IPS-15b (cell line): ENCODE measurements around the gene TIMP1.

Experiments
- H3K27me3 ChIP-seq: one replicate; pipeline ENCODE4 v1.6.1; 2013; ENCODE audit warnings: low read length; ENCODE audit not compliant: control insufficient read depth, insufficient read depth
- H3K36me3 ChIP-seq: one replicate; pipeline ENCODE4 v1.6.1; 2013; ENCODE audit warnings: low read length; ENCODE audit not compliant: control insufficient read depth, insufficient read depth
- H3K4me1 ChIP-seq: one replicate; pipeline ENCODE4 v1.6.1; 2013; ENCODE audit warnings: mild to moderate bottlenecking, low read length; ENCODE audit not compliant: control insufficient read depth, insufficient read depth
- H3K4me3 ChIP-seq: one replicate; pipeline ENCODE4 v1.5.1; 2013; ENCODE audit warnings: low read depth, low read length
- H3K9ac ChIP-seq: one replicate; pipeline ENCODE4 v1.6.1; 2013; ENCODE audit warnings: low read depth, mild to moderate bottlenecking, low read length
- H3K9me3 ChIP-seq: one replicate; pipeline ENCODE4 v1.6.1; 2013; ENCODE audit warnings: mild to moderate bottlenecking, low read length; ENCODE audit not compliant: control insufficient read depth, insufficient read depth

TIMP1 gene

DNA sequence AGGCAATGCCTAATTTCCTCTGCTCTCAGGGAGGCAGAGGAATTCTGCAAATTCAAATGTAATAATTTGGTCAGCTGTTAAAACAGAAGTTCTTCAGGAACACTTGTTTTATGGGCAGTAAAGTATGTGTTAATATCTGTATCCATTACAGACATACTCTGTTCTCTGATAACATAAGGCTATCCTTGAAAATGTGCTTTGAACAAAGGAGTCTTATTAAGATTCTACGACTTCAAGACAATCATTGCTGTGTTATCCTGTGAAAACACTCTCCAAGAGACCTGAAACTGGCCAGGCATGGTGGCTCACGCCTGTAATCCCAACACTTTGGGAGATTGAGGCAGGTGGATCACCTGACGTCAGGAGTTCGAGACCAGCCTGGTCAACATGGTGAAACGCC lies 49.4 kb downstream of the TIMP1 start:
- Histone ChIP-seq H3K36me3 (peaks cover 12% of the 10 kb centered on the region), H3K9me3 (no peaks in the 10 kb centered on the region), H3K4me1 (no peaks in the 10 kb centered on the region), H3K9ac (no peak overlapping the region), H3K4me3 (no peak overlapping the region), H3K27me3 (no peaks in the 10 kb centered on the region)

GRCh38 chrX:47632666-47633065 lies 50.4 kb downstream of the TIMP1 start:
- Histone ChIP-seq H3K9ac (no peak overlapping the region), H3K9me3 (no peaks in the 10 kb centered on the region), H3K4me3 (no peak overlapping the region), H3K36me3 (peaks cover 12% of the 10 kb centered on the region), H3K4me1 (no peaks in the 10 kb centered on the region), H3K27me3 (no peaks in the 10 kb centered on the region)

- Histone ChIP-seq H3K9ac (no peak overlapping the region), H3K4me1 (no peaks in the 10 kb centered on the region), H3K4me3 (no peak overlapping the region), H3K27me3 (no peaks in the 10 kb centered on the region), H3K36me3 (peaks cover 12% of the 10 kb centered on the region), H3K9me3 (no peaks in the 10 kb centered on the region)
Observed at GRCh38 chrX:47633689-47634590, 51.7 kb downstream of the TIMP1 start.

DNA sequence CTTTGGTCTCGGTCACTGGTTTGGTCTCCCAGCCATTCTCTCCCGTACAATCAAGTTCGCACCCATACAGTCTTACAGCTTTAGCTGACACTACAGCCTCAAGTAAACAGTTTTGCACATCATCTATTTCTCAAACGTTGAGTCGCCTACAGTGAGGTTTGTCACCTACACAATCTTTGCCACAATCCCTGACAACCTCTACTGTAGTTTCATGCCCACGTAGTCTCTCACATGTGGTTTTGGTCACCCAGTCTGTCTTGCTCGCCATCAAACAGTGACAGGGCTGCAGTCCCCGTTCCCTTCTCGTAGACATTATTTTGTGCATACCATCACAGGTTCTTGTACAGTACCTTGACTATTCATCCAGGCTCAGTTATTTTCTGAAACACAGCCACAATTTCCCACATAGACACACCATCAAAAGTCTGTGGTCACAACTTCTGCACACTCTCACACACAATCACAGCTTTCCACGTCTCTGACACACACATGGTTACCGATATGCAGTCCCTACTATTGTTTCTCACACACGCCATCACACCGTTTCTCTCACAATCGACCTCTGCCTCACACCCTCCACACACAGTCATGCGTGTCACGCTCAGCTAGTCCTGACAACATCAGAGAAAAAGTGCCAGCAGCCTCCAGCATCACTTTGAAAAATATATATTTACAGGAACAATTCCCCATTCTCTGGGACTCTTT lies 52.8 kb downstream of the TIMP1 start:
- Histone ChIP-seq H3K4me1 (no peaks in the 10 kb centered on the region), H3K9me3 (no peaks in the 10 kb centered on the region), H3K4me3 (no peak overlapping the region), H3K9ac (no peak overlapping the region), H3K27me3 (no peaks in the 10 kb centered on the region), H3K36me3 (peaks cover 13% of the 10 kb centered on the region)
